Daoy (cell line): Measurements from ENCODE around the gene ADISSP. TPM values are rescaled to one million over a fixed set of nuclear protein-coding genes. Genes with fewer than 3 reads are reported as not detected.
A peak's percentile ranks its signal among the peaks of the same experiment; 100 is the strongest.

ENCODE experiments used
- DNase-seq: peaks from one replicate; pipeline ENCODE4 v3.0.0-alpha.2; 2015; ENCODE audit warnings: low read depth
- total RNA-seq: library from RNA; depleted of rRNA; stranded (reverse); fragments of >200 nt; shearing (Covaris generic); gene quantifications from 2 replicates; pipeline ENCODE4 v1.2.3, GENCODE V29; 2014; rRNA removed

The ADISSP gene
- total RNA-seq, 1 experiment from 2014 or later: 40.4 TPM

- peak; percentile 54 for DNase-seq
These were observed 51.2 kb downstream of the ADISSP start for GRCh38 chr20:3716195-3716834.

- DNase-seq: no peak
These were observed 53.5 kb downstream of the ADISSP start for GRCh38 chr20:3714092-3714491.

- no peak for DNase-seq
These were observed 55.2 kb downstream of the ADISSP start, which contains the start of gene SIGLEC1 for GRCh38 chr20:3712279-3712873. Gene SIGLEC1, minus strand, starts transcription at chr20:3712600. Its CDS starts 5,472 bp downstream, at chr20:3707128.

GRCh38 chr20:3711484-3711941 is 56.0 kb downstream of the ADISSP start:
- no peak for DNase-seq

GRCh38 chr20:3710703-3711483 is 56.7 kb downstream of the ADISSP start:
- peak; percentile 63 for DNase-seq

- no peak for DNase-seq
These were observed 57.5 kb downstream of the ADISSP start for GRCh38 chr20:3710011-3710466.

- no peak for DNase-seq
These were observed 60.0 kb downstream of the ADISSP start for GRCh38 chr20:3707508-3707899.

GRCh38 chr20:3706774-3707507 is 60.6 kb downstream of the ADISSP start:
- DNase-seq: no peak

GRCh38 chr20:3705970-3706739 is 61.4 kb downstream of the ADISSP start:
- no peak for DNase-seq

GRCh38 chr20:3705491-3705969 is 62.0 kb downstream of the ADISSP start:
- DNase-seq: no peak

- no peak for DNase-seq
These were observed 63.5 kb downstream of the ADISSP start for GRCh38 chr20:3704087-3704486.

Other genes with a start within 250 kb of the ADISSP start
- gene GFRA4, start 104.4 kb downstream of the ADISSP start, total RNA-seq: not detected in 2 replicates
- gene ADAM33, start 85.7 kb downstream of the ADISSP start, total RNA-seq: not detected in 2 replicates
- gene SIGLEC1, start 55.2 kb downstream of the ADISSP start, total RNA-seq: not detected in 2 replicates
- 0.17 TPM in 1 of 2 replicates, not detected in the other for gene HSPA12B, start 35.1 kb downstream of the ADISSP start, total RNA-seq
- 0.51 TPM in 1 of 2 replicates, not detected in the other for gene SPEF1, start 13.7 kb upstream of the ADISSP start, total RNA-seq
- 91.3 and 94.1 TPM in 2 replicates for gene CENPB, start 19.0 kb upstream of the ADISSP start, total RNA-seq
- 39.7 and 43.3 TPM in 2 replicates for gene CDC25B, start 28.6 kb upstream of the ADISSP start, total RNA-seq
- 14.1 and 14.9 TPM in 2 replicates for gene AP5S1, start 52.8 kb upstream of the ADISSP start, total RNA-seq
- 9.6 and 11.5 TPM in 2 replicates for gene MAVS, start 79.1 kb upstream of the ADISSP start, total RNA-seq
- gene PANK2, start 121.6 kb upstream of the ADISSP start, total RNA-seq: 62.3 and 69.2 TPM in 2 replicates
- gene RNF24, start 247.8 kb upstream of the ADISSP start, total RNA-seq: 3.1 and 7.6 TPM in 2 replicates